PC-3 (cell line): Measurements from ENCODE around the gene PTDSS2.

Source experiments
- CTCF ChIP-seq: fragments of 300-600 bp; sonication (generic); conservative IDR thresholded peaks from 2 replicates; pipeline ENCODE4 v1.5.1; 2017; ENCODE audit warnings: antibody characterized with exemption, low read depth, mild to moderate bottlenecking, low read length
- EZH2phosphoT487 ChIP-seq: fragments of 300-600 bp; sonication (generic); IDR thresholded peaks from 2 replicates; pipeline ENCODE4 v1.6.1; 2018; ENCODE audit warnings: mild to moderate bottlenecking, antibody characterized with exemption, low read length, borderline replicate concordance

- TF ChIP-seq CTCF (no peak), EZH2phosphoT487 (no peak)
Observed at GRCh38 chr11:503179-503981, 53.3 kb downstream of the PTDSS2 start.
